HCT116 (cell line): ENCODE results near the gene LAMB4. TPM values are rescaled to one million over a fixed set of nuclear protein-coding genes. Genes with fewer than 3 reads are reported as not detected.

ENCODE experiments used
- ATAC-seq: fragments of 200-7000 bp; cut with Tn5 transposase; 2 replicates; pipeline ENCODE4 v1.9.1; 2020; ENCODE audit warnings: mild to moderate bottlenecking, moderate library complexity
- BruUV-seq: library from RNA; stranded (reverse); fragments of 400-500 nt; replicated peaks from 2 replicates; lab custom pipeline; 2021; lab: Mats Ljungman, UMichigan
- CTCF ChIA-PET: fragments of 300-600 bp; sonication (Branson Sonifier 250); formaldehyde crosslinking; loops from one replicate; lab custom pipeline; 2021; ENCODE audit warnings: antibody characterized with exemption; lab: Charles Lee
- POLR2A ChIA-PET: fragments of 300-600, 350-600 bp; sonication (Branson Sonifier 250); formaldehyde crosslinking; loops from one replicate; lab custom pipeline; 2021; ENCODE audit warnings: antibody characterized with exemption; lab: Charles Lee
- RAD21 ChIA-PET, 2 experiments: fragments of 300-600 bp; sonication (Branson Sonifier 250); formaldehyde crosslinking; loops; one replicate each; lab custom pipeline; 2023; ENCODE audit warnings: low total read pairs in 2 of 2; ENCODE audit not compliant: uncharacterized antibody in 2 of 2, unreplicated experiment in 2 of 2, low non-redundant PET in 1 of 2; lab: Charles Lee
- DNase-seq: peaks from one replicate; pipeline ENCODE4 v3.0.0-alpha.2; 2010; ENCODE audit warnings: low read depth, low spot score
- H2AFZ ChIP-seq: fragments of 200-600 bp; shearing (Covaris generic), sonication (generic); 2 replicates; pipeline ENCODE4 v1.6.1; 2017; ENCODE audit warnings: low read depth, mixed run types, mixed read lengths, antibody characterized with exemption, low read length; ENCODE audit not compliant: poor library complexity, severe bottlenecking
- H3K27ac ChIP-seq: 2 replicates; pipeline ENCODE4 v1.5.1; 2012; ENCODE audit warnings: low read depth, low read length
- H3K27me3 ChIP-seq: fragments of 200-600 bp; sonication (generic); 2 replicates; pipeline ENCODE4 v1.6.1; 2016; ENCODE audit warnings: mixed run types, low read length, mixed read lengths; ENCODE audit not compliant: insufficient read depth
- H3K36me3 ChIP-seq, 2 experiments: fragments of 200-500 bp in 1 of 2; fragments of 200-600 bp in 1 of 2; sonication (Bioruptor generic) in 1 of 2; sonication (generic) in 1 of 2; 2 replicates each; pipeline versions ENCODE4 v1.5.1 to v1.6.1; 2014 to 2016; ENCODE audit warnings: low read length in 2 of 2, inconsistent platforms in 1 of 2, mixed read lengths in 1 of 2, mixed run types in 1 of 2; ENCODE audit not compliant: insufficient read depth in 2 of 2, control insufficient read depth in 1 of 2
- H3K4me1 ChIP-seq, 2 experiments: fragments of 200-600 bp in 1 of 2; sonication (generic) in 1 of 2; 2 replicates each; pipeline versions ENCODE4 v1.5.1 to v1.6.1; 2012 to 2017; ENCODE audit warnings: low read length in 2 of 2, inconsistent platforms in 1 of 2, mild to moderate bottlenecking in 1 of 2, mixed read lengths in 1 of 2, mixed run types in 1 of 2, moderate library complexity in 1 of 2; ENCODE audit not compliant: insufficient read depth in 2 of 2, control insufficient read depth in 1 of 2
- H3K4me2 ChIP-seq: fragments of 200-600 bp; sonication (generic); 2 replicates; pipeline ENCODE4 v1.6.1; 2017; ENCODE audit warnings: mixed run types, low read length, mixed read lengths
- H3K4me3 ChIP-seq, 2 experiments: fragments of 200-600 bp in 1 of 2; sonication (generic) in 1 of 2; replicated peaks in 1 of 2; 2 replicates each; pipeline ENCODE4 v1.5.1; 2011 to 2016; ENCODE audit warnings: low read length in 2 of 2, control low read depth in 1 of 2, low read depth in 1 of 2, mild to moderate bottlenecking in 1 of 2, mixed read lengths in 1 of 2, mixed run types in 1 of 2
- H3K79me2 ChIP-seq: fragments of 200-600 bp; sonication (generic); 2 replicates; pipeline ENCODE4 v1.6.1; 2017; ENCODE audit warnings: mild to moderate bottlenecking, mixed run types, low read length, moderate library complexity, mixed read lengths; ENCODE audit not compliant: insufficient read depth
- H3K9ac ChIP-seq: fragments of 200-600 bp; sonication (generic); 2 replicates; pipeline ENCODE4 v1.6.1; 2016; ENCODE audit warnings: low read length, mixed read lengths
- H3K9me2 ChIP-seq: fragments of 200-600 bp; sonication (generic), shearing (Covaris generic); 2 replicates; pipeline ENCODE4 v1.6.1; 2017; ENCODE audit warnings: mixed run types, mild to moderate bottlenecking, moderate library complexity; ENCODE audit not compliant: insufficient read depth
- H3K9me3 ChIP-seq, 2 experiments: fragments of 200-500 bp in 1 of 2; fragments of 200-600 bp in 1 of 2; sonication (Bioruptor generic) in 1 of 2; sonication (generic) in 1 of 2; 2 replicates each; pipeline ENCODE4 v1.6.1; 2014 to 2017; ENCODE audit warnings: low read length in 2 of 2, mixed read lengths in 2 of 2, inconsistent platforms in 1 of 2, low read depth in 1 of 2, mild to moderate bottlenecking in 1 of 2, mixed run types in 1 of 2, moderate library complexity in 1 of 2; ENCODE audit not compliant: control insufficient read depth in 1 of 2, insufficient read depth in 1 of 2
- H4K20me1 ChIP-seq: fragments of 200-600 bp; sonication (generic), shearing (Covaris generic); 2 replicates; pipeline ENCODE4 v1.6.1; 2017; ENCODE audit warnings: mixed run types, mild to moderate bottlenecking, moderate library complexity; ENCODE audit not compliant: insufficient read depth
- ATF3 ChIP-seq: IDR thresholded peaks from 2 replicates; pipeline ENCODE4 v1.6.1; 2012
- CBX3 ChIP-seq: IDR thresholded peaks from 2 replicates; pipeline ENCODE4 v1.6.1; 2012; ENCODE audit warnings: low read depth
- EGR1 ChIP-seq: IDR thresholded peaks from 2 replicates; pipeline ENCODE4 v1.6.1; 2012; ENCODE audit warnings: low read depth
- ELF1 ChIP-seq: IDR thresholded peaks from 2 replicates; pipeline ENCODE4 v1.6.1; 2012; ENCODE audit warnings: low read depth, borderline replicate concordance
- FOSL1 ChIP-seq: IDR thresholded peaks from 2 replicates; pipeline ENCODE4 v1.6.1; 2012; ENCODE audit warnings: low read depth
- MAX ChIP-seq: IDR thresholded peaks from 2 replicates; pipeline ENCODE4 v1.6.1; 2012
- POLR2AphosphoS5 ChIP-seq: IDR thresholded peaks from 2 replicates; pipeline ENCODE4 v1.6.1; 2011; ENCODE audit warnings: mild to moderate bottlenecking, low read depth, low read length, moderate library complexity
- RAD21 ChIP-seq: IDR thresholded peaks from 2 replicates; pipeline ENCODE4 v1.6.1; 2012; ENCODE audit warnings: low read depth, mild to moderate bottlenecking
- REST ChIP-seq: IDR thresholded peaks from 2 replicates; pipeline ENCODE4 v1.6.1; 2012; ENCODE audit warnings: low read depth
- SIN3A ChIP-seq: IDR thresholded peaks from 2 replicates; pipeline ENCODE4 v1.6.1; 2012; ENCODE audit warnings: low read depth
- SP1 ChIP-seq: IDR thresholded peaks from 2 replicates; pipeline ENCODE4 v1.6.1; 2012; ENCODE audit warnings: low read depth
- SRF ChIP-seq: IDR thresholded peaks from 2 replicates; pipeline ENCODE4 v1.6.1; 2012; ENCODE audit warnings: low read depth
- ZBTB33 ChIP-seq: IDR thresholded peaks from 2 replicates; pipeline ENCODE4 v1.6.1; 2011; ENCODE audit warnings: mild to moderate bottlenecking, low read length, moderate library complexity; ENCODE audit not compliant: insufficient replicate concordance; ENCODE audit errors: extremely low read depth
- ZFX ChIP-seq: fragments of 450-650 bp; IDR thresholded peaks from 2 replicates; pipeline ENCODE4 v1.6.1; 2017
- intact Hi-C: fragments of 100-400 bp; cut with micrococcal nuclease; formaldehyde crosslinking; loops from 2 replicates; pipeline ENCODE4 v1.10.0; 2022
- total RNA-seq: library from RNA; stranded (reverse); gene quantifications from one replicate; pipeline ENCODE4 v1.2.1, GENCODE V29; 2021; ENCODE audit not compliant: unreplicated experiment

Gene LAMB4
- total RNA-seq, 1 experiment from 2014 or later: not detected

- DNase-seq (no peak), ATAC-seq (no peak)
- Histone ChIP-seq H2AFZ (no peak overlapping the region), H3K36me3 (no peaks in the 10 kb centered on the region), H4K20me1 (no peaks in the 10 kb centered on the region), H3K9ac (no peak overlapping the region), H3K4me3 (no peak overlapping the region), H3K27ac (no peak overlapping the region), H3K9me3 (no peaks in the 10 kb centered on the region), H3K79me2 (no peaks in the 10 kb centered on the region), H3K4me2 (no peak overlapping the region), H3K27me3 (no peaks in the 10 kb centered on the region; the same call in 1 of the 2 replicates), H3K4me1 (peaks cover 0 to 7% of the 10 kb centered on the region in 2 experiments; a peak in 2 of 4 replicates), H3K9me2 (no peaks in the 10 kb centered on the region)
- RAD21 ChIA-PET: no interaction called here
- intact Hi-C loops: no loop called here
- CTCF ChIA-PET: no interaction called here
- no peak for TF ChIP-seq ATF3
- no peak for TF ChIP-seq FOSL1
- no peak for TF ChIP-seq ZBTB33
- no peak for TF ChIP-seq POLR2AphosphoS5
- no peak for TF ChIP-seq EGR1
- TF ChIP-seq RAD21: no peak
- no peak for TF ChIP-seq MAX
- TF ChIP-seq SIN3A: no peak
- no peak for TF ChIP-seq REST
- no peak for TF ChIP-seq ZFX
- TF ChIP-seq SRF: no peak
- no peak for TF ChIP-seq SP1
- TF ChIP-seq CBX3: no peak
- TF ChIP-seq ELF1: no peak
- BruUV-seq: no TSS peak
- POLR2A ChIA-PET: no interaction called here
Measured at GRCh38 chr7:108008827-108009226, 121.3 kb downstream of the LAMB4 start.
